ENCODE data around the gene RRP7A. TPM values are rescaled to one million over a fixed set of nuclear protein-coding genes. Genes with fewer than 3 reads are reported as not detected.

RRP7A gene
- total and polyA plus RNA-seq, 2 of the 13 experiments (the other 11 are each of a cell fraction or from before 2014, with no cell fraction given), result 15.3 to 41.6 TPM

DNA sequence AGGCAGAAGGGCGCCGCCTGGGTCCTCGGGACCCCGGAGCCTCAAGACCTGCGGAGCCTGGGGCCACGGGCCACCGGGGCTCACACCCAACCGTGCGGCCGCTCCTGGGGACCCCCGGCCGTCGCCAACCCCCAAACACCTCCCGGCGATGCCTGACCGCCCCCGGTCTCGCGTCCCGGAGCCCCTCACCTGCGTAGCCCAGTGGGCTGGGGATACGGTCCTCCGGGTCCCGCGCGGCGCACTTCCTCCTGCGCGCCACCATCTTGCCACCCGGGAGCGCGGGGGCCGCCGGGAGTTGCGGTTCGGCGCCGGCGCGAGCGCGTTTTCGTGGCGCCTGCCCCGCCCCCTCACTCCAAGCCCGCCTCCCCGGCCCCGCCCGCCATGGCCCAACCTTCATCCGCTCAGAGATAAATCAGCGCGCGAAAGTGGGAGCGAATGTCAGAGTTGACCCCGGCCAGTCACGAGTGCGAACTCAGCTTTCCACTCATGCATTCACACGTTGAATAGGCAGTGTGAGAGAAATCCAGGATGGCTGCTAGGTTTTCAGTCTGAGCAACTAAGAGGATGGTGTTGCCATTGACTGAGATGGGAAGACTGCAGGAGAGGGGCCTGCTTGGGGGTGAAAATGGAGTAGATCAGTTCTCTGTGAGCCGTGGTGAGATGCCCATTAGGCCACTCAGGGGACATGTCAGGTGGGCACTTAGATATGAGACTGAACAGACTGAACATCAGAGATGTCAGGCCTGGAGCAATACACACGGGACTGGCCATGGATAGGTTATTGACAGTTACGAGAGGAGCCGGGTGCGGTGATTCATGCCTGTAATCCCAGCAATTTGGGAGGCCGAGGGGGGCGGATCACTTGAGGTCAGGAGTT lies at the start of gene RRP7A (continued):
- no peak for TF ChIP-seq RNF219 (CRISPR knock-in tag; IDR thresholded peaks at IDR 0.05)
- no peak for TF ChIP-seq PLSCR1 (CRISPR knock-in tag; IDR thresholded peaks at IDR 0.05; ENCODE audit: borderline replicate concordance)
- TF ChIP-seq MIXL1 (CRISPR knock-in tag; IDR thresholded peaks at IDR 0.05), result no peak
- TF ChIP-seq XRCC5 (optimal IDR thresholded peaks at IDR 0.05; ENCODE audit: low read length), result no peak
- TF ChIP-seq MAX (IDR thresholded peaks at IDR 0.05), result no peak; the same call in 1 of the 2 replicates
- no peak for TF ChIP-seq ZNF576 (CRISPR knock-in tag; IDR thresholded peaks at IDR 0.05)
- TF ChIP-seq ARNTL (CRISPR knock-in tag; IDR thresholded peaks at IDR 0.05), result no peak
- no peak for TF ChIP-seq ETV6 (CRISPR knock-in tag; conservative IDR thresholded peaks at IDR 0.05)
- TF ChIP-seq TAF15 (IDR thresholded peaks at IDR 0.05; ENCODE audit: low read depth, low read length, poor library complexity, severe bottlenecking), result no peak
- TF ChIP-seq, protein P1, sequence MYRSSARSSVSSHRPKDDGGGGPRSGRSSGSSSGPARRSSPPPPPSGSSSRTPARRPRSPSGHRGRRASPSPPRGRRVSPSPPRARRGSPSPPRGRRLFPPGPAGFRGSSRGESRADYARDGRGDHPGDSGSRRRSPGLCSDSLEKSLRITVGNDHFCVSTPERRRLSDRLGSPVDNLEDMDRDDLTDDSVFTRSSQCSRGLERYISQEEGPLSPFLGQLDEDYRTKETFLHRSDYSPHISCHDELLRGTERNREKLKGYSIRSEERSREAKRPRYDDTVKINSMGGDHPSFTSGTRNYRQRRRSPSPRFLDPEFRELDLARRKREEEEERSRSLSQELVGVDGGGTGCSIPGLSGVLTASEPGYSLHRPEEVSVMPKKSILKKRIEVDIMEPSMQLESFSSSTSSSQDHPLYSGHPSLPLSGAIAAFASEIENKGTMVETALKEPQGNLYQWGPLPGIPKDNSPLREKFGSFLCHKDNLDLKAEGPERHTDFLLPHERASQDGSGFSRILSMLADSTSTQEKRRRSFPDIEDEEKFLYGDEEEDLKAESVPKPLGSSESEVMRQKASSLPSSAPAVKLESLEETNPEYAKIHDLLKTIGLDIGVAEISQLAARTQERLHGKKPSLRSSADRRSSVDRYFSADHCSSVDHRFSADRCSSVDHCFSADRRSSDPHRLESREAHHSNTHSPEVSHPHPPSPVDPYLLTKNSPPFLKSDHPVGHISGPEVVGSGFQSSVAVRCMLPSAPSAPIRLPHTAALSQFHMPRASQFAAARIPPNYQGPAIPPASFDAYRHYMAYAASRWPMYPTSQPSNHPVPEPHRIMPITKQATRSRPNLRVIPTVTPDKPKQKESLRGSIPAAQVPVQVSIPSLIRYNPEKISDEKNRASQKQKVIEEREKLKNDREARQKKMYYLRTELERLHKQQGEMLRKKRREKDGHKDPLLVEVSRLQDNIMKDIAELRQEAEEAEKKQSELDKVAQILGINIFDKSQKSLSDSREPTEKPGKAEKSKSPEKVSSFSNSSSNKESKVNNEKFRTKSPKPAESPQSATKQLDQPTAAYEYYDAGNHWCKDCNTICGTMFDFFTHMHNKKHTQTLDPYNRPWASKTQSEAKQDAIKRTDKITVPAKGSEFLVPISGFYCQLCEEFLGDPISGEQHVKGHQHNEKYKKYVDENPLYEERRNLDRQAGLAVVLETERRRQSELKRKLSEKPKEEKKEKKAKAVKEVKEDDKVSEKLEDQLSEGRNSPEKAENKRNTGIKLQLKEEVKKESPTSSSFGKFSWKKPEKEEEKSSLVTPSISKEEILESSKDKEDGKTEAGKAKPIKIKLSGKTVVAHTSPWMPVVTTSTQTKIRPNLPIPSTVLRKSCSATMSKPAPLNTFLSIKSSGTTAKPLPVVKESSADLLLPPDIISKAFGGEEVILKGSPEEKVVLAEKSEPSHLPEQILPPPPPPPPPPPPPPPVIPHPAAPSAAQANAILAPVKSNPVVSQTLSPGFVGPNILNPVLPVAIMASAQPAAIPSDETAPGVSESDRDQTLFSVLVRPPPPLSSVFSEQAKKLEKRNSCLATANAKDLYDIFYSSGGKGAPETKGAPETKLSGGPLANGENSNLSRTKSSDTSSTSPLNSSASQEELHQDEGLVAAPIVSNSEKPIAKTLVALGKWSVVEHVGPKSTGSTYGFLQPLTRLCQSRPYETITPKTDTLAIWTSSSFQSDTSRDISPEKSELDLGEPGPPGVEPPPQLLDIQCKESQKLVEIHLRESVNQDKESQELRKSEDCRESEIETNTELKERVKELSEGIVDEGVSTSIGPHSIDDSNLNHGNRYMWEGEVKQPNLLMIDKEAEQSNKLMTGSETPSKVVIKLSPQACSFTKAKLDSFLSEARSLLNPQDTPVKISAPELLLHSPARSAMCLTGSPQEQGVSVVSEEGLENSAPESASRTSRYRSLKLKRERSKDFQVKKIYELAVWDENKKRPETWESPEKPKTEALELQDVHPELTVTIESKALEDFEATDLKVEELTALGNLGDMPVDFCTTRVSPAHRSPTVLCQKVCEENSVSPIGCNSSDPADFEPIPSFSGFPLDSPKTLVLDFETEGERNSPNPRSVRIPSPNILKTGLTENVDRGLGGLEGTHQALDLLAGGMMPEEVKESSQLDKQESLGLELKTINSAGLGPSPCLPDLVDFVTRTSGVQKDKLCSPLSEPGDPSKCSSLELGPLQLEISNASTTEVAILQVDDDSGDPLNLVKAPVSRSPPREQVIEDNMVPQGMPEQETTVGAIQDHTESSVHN (CRISPR knock-in tag; IDR thresholded peaks at IDR 0.05), result no peak
- TF ChIP-seq TARDBP (CRISPR knock-in tag; IDR thresholded peaks at IDR 0.05), result no peak
- TF ChIP-seq, protein P2, sequence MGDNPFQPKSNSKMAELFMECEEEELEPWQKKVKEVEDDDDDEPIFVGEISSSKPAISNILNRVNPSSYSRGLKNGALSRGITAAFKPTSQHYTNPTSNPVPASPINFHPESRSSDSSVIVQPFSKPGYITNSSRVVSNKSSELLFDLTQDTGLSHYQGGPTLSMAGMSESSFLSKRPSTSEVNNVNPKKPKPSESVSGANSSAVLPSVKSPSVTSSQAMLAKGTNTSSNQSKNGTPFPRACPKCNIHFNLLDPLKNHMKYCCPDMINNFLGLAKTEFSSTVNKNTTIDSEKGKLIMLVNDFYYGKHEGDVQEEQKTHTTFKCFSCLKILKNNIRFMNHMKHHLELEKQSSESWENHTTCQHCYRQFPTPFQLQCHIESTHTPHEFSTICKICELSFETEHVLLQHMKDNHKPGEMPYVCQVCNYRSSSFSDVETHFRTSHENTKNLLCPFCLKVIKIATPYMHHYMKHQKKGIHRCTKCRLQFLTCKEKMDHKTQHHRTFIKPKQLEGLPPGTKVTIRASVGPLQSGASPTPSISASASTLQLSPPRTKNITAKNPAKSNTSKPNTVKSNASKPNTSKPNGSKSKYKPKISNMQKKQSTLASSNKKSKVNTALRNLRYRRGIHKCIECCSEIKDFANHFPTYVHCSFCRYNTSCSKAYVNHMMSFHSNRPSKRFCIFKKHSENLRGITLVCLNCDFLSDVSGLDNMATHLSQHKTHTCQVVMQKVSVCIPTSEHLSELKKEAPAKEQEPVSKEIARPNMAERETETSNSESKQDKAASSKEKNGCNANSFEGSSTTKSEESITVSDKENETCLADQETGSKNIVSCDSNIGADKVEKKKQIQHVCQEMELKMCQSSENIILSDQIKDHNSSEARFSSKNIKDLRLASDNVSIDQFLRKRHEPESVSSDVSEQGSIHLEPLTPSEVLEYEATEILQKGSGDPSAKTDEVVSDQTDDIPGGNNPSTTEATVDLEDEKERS (CRISPR knock-in tag; IDR thresholded peaks at IDR 0.05), result no peak; the same call in 1 of the 2 replicates
- no peak for TF ChIP-seq BORCS8-MEF2B (CRISPR knock-in tag; IDR thresholded peaks at IDR 0.05)
